Epithelial cell of esophagus (primary cell): ENCODE data around the gene HIVEP1.

Experiments
- DNase-seq: peaks from one replicate; pipeline ENCODE4 v3.0.0; 2010; ENCODE audit warnings: low read depth
- H3K4me3 ChIP-seq: 2 replicates; pipeline ENCODE4 v1.5.1; 2011; ENCODE audit warnings: mild to moderate bottlenecking, low read length, control low read depth
- TF ChIP-seq, protein P1 (sequence below): IDR thresholded peaks from 2 replicates; pipeline ENCODE4 v1.5.1; 2011; ENCODE audit warnings: low read depth, mild to moderate bottlenecking, low read length, control low read depth, inconsistent platforms; ENCODE audit not compliant: insufficient read depth; ENCODE audit errors: missing control alignments

The HIVEP1 gene

DNA sequence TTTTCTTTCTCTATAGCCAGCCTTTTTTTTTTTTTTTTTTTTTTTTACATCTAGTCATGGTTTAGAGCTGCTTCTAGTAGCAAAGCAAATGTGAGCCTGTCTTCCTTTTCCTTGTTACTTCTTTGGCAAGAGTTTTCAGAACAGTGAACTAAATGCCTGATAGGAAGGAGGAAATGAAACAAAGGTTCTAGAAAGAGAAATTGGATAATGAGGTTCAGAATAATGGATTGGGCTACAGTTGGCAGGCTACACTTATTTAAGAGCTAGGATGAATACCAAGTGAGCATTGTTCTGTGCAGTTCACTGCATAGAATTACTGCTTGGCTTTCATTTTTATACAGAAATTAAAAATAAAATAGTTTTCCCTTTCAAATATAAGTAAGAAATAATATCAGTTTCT, 78.6 kb downstream of the HIVEP1 start:
- no peak overlapping the region for H3K4me3 ChIP-seq
- TF ChIP-seq, protein P1, sequence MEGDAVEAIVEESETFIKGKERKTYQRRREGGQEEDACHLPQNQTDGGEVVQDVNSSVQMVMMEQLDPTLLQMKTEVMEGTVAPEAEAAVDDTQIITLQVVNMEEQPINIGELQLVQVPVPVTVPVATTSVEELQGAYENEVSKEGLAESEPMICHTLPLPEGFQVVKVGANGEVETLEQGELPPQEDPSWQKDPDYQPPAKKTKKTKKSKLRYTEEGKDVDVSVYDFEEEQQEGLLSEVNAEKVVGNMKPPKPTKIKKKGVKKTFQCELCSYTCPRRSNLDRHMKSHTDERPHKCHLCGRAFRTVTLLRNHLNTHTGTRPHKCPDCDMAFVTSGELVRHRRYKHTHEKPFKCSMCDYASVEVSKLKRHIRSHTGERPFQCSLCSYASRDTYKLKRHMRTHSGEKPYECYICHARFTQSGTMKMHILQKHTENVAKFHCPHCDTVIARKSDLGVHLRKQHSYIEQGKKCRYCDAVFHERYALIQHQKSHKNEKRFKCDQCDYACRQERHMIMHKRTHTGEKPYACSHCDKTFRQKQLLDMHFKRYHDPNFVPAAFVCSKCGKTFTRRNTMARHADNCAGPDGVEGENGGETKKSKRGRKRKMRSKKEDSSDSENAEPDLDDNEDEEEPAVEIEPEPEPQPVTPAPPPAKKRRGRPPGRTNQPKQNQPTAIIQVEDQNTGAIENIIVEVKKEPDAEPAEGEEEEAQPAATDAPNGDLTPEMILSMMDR = no peak
- DNase-seq = no peak

DNA sequence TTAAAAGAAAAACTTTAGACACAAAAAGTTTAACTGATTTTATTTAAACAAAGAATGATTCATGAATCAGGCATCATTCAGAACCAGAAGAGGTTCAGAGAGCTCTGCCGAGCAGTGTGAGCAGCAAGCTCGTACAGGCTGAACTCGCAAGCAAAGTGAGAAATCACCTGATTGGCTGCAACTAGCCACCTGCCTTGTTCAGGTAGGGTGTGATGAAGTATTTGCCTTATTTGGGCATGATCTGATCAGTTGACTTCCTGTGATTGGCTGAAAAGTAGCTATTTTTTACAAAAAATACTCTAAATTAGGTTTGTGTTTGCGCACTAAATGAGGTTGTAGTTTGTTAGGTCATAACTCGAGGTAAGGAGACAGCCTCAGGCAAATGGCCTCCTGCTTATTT, 80.7 kb downstream of the HIVEP1 start:
- DNase-seq = peak; percentile 19
- TF ChIP-seq, protein P1 = no peak
- no peak overlapping the region for H3K4me3 ChIP-seq

DNA sequence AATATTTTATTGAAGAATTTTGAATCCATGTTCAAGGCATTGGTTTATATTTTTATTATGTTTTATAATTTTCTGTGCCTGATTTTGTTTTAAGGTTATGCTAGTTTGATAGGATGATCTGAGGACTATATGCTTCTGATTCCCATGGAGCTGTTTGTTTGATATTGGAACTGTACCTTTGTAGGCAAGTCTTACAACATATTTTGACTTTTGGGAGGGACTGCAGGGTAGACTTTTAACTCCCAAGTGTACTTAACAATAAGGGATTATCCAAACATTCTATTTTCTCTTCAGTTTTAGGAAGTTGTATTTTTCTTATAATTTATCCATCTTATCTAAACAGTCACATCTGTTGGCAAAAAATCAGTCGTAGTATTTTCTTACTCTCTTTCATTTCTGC, 82.6 kb downstream of the HIVEP1 start:
- DNase-seq = no peak
- H3K4me3 ChIP-seq = no peak overlapping the region
- TF ChIP-seq, protein P1 = no peak

DNA sequence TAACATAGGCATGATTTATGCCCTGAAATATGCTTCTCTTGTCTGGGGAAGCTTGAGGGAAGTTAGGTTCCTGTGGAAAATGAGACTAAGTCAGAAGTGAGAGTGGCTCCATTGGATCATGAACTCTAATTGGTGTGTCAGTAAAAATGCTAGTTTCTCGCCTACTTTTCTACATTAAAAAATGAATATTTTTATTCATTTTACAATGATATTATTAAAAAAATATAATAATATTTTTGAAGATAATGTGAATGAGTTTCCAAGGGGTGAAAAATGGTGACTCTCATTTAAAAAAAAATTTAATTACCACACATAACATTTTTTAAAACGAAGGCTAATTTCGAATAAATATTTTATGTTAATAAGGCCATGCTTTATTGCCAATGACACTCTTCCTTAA, 84.2 kb downstream of the HIVEP1 start:
- H3K4me3 ChIP-seq = no peak overlapping the region
- TF ChIP-seq, protein P1 = no peak
- DNase-seq = no peak

DNA sequence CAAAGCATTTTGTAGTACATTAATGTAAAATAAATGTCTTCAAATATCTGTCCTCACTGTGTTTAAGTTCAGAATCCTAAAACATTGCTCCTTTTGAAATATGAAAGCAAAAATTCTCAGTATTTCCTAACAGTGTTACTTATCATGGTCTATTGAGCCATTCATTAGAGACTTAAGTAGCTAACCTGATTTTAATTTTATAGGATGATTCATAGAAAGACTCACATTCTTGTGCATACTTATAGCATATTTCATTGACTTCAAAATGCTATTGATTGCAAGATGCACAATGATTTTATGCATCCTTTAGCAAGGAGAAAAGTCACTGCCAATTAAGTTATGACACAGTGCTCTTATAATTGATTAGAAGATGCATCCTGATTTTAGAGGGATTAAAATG, 85.7 kb downstream of the HIVEP1 start:
- DNase-seq = peak; percentile 16
- TF ChIP-seq, protein P1 = no peak
- no peak overlapping the region for H3K4me3 ChIP-seq

DNA sequence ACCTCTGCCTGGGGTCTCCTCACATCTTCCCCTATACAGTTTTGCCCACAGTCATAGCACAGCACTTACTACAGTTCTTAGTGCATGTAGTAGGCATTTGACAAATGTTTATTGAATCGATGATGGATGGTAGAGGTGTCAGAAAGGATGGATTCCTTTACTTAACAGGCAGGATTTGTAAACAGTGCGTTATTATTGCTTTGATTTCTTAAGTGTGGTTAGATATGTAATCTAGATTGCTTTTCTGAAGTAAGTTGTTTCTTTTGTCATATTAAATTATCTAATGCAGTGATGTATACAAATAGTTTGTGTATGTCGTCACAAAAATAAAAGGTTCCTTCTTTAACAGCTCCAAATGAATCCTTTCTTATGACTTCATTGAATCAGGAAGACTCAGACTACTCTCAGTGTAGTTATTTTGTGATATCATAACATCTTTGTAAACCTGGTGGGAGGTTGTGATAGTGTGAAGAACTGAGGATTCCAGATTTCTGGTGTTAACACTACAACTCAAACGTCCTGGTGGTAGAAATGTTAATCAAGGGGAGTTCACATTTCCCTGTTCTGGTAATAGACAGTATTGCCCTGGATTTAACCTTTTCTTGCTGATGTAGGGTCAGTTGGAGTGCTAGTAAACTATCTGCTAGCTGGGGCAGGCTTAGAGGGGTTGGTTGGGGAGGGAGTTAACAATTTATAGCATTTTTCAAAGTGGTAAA, 87.7 kb downstream of the HIVEP1 start:
- no peak overlapping the region for H3K4me3 ChIP-seq
- TF ChIP-seq, protein P1 = no peak
- no peak for DNase-seq

DNA sequence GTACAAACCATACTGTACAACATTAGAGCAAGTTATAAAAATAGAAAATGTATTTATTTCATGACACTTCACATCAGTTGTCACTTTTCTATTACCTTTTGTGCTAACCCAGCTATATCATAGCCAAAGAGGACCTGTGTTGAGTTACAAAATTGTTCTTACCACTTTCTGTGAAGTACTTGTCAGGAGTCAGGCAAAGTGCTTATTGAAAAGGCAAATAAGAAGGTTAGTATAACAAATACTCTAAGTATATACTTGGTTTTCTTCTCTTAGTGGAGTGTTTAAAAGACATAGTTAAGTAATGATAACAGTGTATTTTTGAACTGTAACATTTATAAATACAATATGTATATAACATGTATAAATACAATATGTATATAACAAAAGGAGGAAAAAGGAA, 88.9 kb downstream of the HIVEP1 start:
- H3K4me3 ChIP-seq = no peak overlapping the region
- TF ChIP-seq, protein P1 = no peak
- DNase-seq = no peak
